Ishikawa (cell line): ENCODE results near the gene FDPS.

ENCODE experiments used
- CEBPB ChIP-seq: IDR thresholded peaks from 2 replicates; pipeline ENCODE4 v1.6.1; 2012
- CREB1 ChIP-seq: IDR thresholded peaks from 2 replicates; pipeline ENCODE4 v1.6.1; 2012; ENCODE audit warnings: low read depth
- EGR1 ChIP-seq: IDR thresholded peaks from 2 replicates; pipeline ENCODE4 v1.6.1; 2012
- EP300 ChIP-seq: IDR thresholded peaks from 2 replicates; pipeline ENCODE4 v1.6.1; 2012; ENCODE audit warnings: borderline replicate concordance
- FOXM1 ChIP-seq: IDR thresholded peaks from 2 replicates; pipeline ENCODE4 v1.6.1; 2012; ENCODE audit warnings: low read depth, borderline replicate concordance
- NFIC ChIP-seq: IDR thresholded peaks from 2 replicates; pipeline ENCODE4 v1.6.1; 2012
- RAD21 ChIP-seq: IDR thresholded peaks from 2 replicates; pipeline ENCODE4 v1.6.1; 2012; ENCODE audit warnings: low read depth
- REST ChIP-seq: IDR thresholded peaks from 2 replicates; pipeline ENCODE4 v1.6.1; 2012; ENCODE audit warnings: low read depth, mild to moderate bottlenecking
- USF1 ChIP-seq: IDR thresholded peaks from 2 replicates; pipeline ENCODE4 v1.6.1; 2012
- YY1 ChIP-seq: IDR thresholded peaks from 2 replicates; pipeline ENCODE4 v1.6.1; 2012; ENCODE audit warnings: low read depth
- ZBTB7A ChIP-seq: IDR thresholded peaks from 2 replicates; pipeline ENCODE4 v1.6.1; 2012; ENCODE audit warnings: low read depth
- TF ChIP-seq, protein P1 (sequence below): IDR thresholded peaks from 2 replicates; pipeline ENCODE4 v1.6.1; 2012

DNA sequence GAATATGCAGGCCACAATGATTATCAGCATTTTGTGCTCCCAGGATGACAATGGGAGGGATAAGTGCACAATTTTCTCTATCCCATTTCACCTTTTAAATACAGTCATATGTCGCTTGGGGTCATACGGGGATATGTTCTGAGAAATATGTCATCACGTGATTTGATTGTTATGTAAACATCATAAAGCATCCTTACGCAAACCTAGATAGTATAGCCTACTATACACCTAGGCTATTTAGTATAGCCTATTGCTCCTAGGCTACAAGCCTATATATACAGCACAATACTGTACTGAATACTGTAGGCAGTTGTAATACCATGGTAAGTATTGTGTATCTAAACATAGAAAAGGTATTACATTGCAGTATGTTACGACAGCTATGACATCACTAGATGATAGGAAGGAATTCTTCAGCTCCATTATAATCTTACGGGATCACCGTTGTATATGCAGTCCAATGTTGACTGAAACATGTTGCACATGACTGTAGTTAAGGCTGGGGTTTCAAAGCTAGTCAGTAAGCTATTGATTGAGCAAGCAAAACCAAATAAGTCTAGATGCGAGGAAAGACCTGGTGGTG lies 30.9 kb downstream of the FDPS start:
- no peak for TF ChIP-seq EGR1
- TF ChIP-seq, protein P1, sequence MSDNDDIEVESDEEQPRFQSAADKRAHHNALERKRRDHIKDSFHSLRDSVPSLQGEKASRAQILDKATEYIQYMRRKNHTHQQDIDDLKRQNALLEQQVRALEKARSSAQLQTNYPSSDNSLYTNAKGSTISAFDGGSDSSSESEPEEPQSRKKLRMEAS = no peak
- TF ChIP-seq EP300 = no peak
- TF ChIP-seq REST = no peak
- no peak for TF ChIP-seq YY1
- TF ChIP-seq USF1 = no peak
- no peak for TF ChIP-seq FOXM1
- TF ChIP-seq ZBTB7A = no peak
- no peak for TF ChIP-seq NFIC
- TF ChIP-seq CEBPB = no peak
- no peak for TF ChIP-seq CREB1
- TF ChIP-seq RAD21 = no peak
